Prostate gland (tissue), 2 donors: ENCODE data around the gene CD46. TPM values are rescaled to one million over a fixed set of nuclear protein-coding genes. Genes with fewer than 3 reads are reported as not detected.
A peak's percentile ranks its signal among the peaks of the same experiment; 100 is the strongest.

Experiments
- DNase-seq: peaks from one replicate; pipeline ENCODE4 v3.0.0-alpha.2; 2019; ENCODE audit warnings: low spot score
- H3K27ac ChIP-seq, 2 donors: fragments of 200-600 bp; sonication (generic); 2 replicates each; pipeline ENCODE4 v1.5.1; 2017 to 2019
- H3K27me3 ChIP-seq: fragments of 200-600 bp; sonication (generic); replicated peaks from 2 replicates; pipeline ENCODE4 v1.5.1; 2019; ENCODE audit not compliant: insufficient read depth
- H3K36me3 ChIP-seq, 2 donors: fragments of 200-600 bp; sonication (generic); 1 replicate in 1 of 2; 2 replicates in 1 of 2; pipeline versions ENCODE4 v1.5.1 to v1.8.1; 2017 to 2019
- H3K4me1 ChIP-seq: fragments of 200-600 bp; sonication (generic); replicated peaks from 2 replicates; pipeline ENCODE4 v1.5.1; 2019
- H3K4me3 ChIP-seq, 2 donors: fragments of 200-600 bp; sonication (generic); 2 replicates each; pipeline ENCODE4 v1.5.1; 2017 to 2019
- H3K9me3 ChIP-seq: fragments of 200-600 bp; sonication (generic); 2 replicates; pipeline ENCODE4 v1.5.1; 2017
- CTCF ChIP-seq, 4 experiments: fragments of 200-600 bp in 2 of 4; fragments of 450-650 bp in 2 of 4; sonication (generic) in 2 of 4; IDR thresholded peaks; 1 replicate in 3 of 4; 2 replicates in 1 of 4; pipeline ENCODE4 v1.5.1; 2016 to 2019; ENCODE audit warnings: antibody characterized with exemption in 4 of 4, mild to moderate bottlenecking in 2 of 4, moderate library complexity in 2 of 4
- POLR2A ChIP-seq: fragments of 450-650 bp; IDR thresholded peaks from one replicate; pipeline ENCODE4 v1.6.1; 2016; ENCODE audit warnings: antibody characterized with exemption, mild to moderate bottlenecking
- POLR2AphosphoS5 ChIP-seq: sonication (generic); formaldehyde crosslinking; IDR thresholded peaks from one replicate; pipeline ENCODE4 v1.6.1; 2017; ENCODE audit warnings: antibody characterized with exemption
- WGBS: methylation state at CpG from one replicate; pipeline ENCODE4 v1.1.5; 2018; 5-methylcytosine and 5-hydroxymethylcytosine counted together
- intact Hi-C: fragments of 100-400 bp; cut with DNase I; formaldehyde crosslinking; loops from one replicate; pipeline ENCODE4 v1.14.2; 2022
- total RNA-seq, 2 donors: library from RNA; depleted of rRNA; stranded (reverse); fragments of >200 nt; gene quantifications; one replicate each; pipeline ENCODE4 v1.1.0, GENCODE V29; 2016

Gene CD46
- total RNA-seq, 2 donors from 2014 or later = 173 to 327 TPM

- Histone ChIP-seq H3K4me3 (no peak overlapping the region), H3K36me3 (no peaks in the 10 kb centered on the region), H3K9me3 (no peaks in the 10 kb centered on the region), H3K4me1 (peaks cover 23% of the 10 kb centered on the region), H3K27ac (peak overlapping the region in 1 of 2 donors; percentile 7), H3K27me3 (no peaks in the 10 kb centered on the region)
- WGBS = 61% methylated on average over 15 of the region's 15 CpGs
- DNase-seq = no peak
- TF ChIP-seq CTCF (IDR thresholded peaks at IDR 0.05) (no peak), POLR2A (no peak), POLR2AphosphoS5 (no peak)
- intact Hi-C loops = no loop called here
Observed at GRCh38 chr1:207836591-207837347, 84.9 kb downstream of the CD46 start.

GRCh38 chr1:207837673-207838072, 85.8 kb downstream of the CD46 start:
- WGBS = 69% methylated on average over 4 of the region's 4 CpGs
- H3K27ac ChIP-seq = peak overlapping the region in 1 of 2 donors; percentile 68
- intact Hi-C loops = no loop called here
- no peak for DNase-seq
- H3K27me3 ChIP-seq = no peaks in the 10 kb centered on the region
- peaks cover 32% of the 10 kb centered on the region for H3K4me1 ChIP-seq
- H3K9me3 ChIP-seq = no peaks in the 10 kb centered on the region
- H3K4me3 ChIP-seq = no peak overlapping the region
- TF ChIP-seq CTCF (IDR thresholded peaks at IDR 0.05) (no peak), POLR2AphosphoS5 (no peak), POLR2A (no peak)
- no peaks in the 10 kb centered on the region for H3K36me3 ChIP-seq

DNA sequence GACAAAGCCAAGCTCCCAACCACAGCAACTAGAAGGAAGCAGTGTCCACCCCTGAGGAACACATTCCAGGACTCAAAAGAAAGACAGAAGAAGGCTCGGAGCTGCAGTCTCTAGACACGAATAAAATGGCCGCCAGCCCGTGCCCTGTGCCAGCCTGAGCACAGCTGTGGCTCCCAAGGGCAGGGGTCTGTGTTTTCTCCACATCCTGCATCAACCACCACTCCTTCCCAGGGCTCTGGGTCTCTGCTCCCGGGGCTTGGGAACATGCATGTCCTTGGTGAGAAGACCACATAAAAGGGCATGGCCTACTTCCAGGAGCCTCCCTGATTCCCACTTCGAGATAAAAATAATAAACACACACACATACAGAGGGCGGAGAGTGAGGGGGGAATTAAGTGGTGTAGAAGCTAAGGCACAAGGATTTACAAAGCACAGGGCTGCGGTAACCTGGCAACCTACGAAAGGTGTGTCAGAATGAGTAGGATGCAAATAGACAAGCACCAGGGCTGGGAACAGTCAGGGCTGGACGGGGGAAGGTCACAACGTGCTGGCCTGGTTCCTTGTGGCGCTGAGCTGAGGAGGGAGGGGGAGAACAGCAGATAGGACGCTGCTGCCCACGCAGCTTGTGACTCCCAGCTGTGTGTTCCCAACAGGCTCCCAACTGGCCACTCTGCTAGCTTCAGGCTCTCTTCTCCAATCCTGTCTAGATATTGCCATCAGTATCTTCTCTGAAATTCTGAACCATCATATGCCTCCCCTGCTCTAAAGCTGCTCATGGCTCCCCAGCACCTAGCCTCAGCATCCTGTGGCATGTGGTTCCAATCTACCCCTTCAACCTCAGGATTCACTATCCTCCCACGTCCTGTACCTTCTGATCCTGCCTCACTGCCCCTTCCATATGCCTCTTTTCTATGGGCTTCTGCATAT, 86.6 kb downstream of the CD46 start:
- H3K4me3 ChIP-seq = no peak overlapping the region
- intact Hi-C loops = no loop called here
- peak; percentile 65 for DNase-seq
- no peaks in the 10 kb centered on the region for H3K36me3 ChIP-seq
- H3K27me3 ChIP-seq = no peaks in the 10 kb centered on the region
- WGBS = 25% methylated on average over 15 of the region's 15 CpGs
- peak overlapping the region; percentile 56 to 68 for H3K27ac ChIP-seq
- peaks cover 33% of the 10 kb centered on the region for H3K4me1 ChIP-seq
- peak; percentile 45 for TF ChIP-seq POLR2A
- TF ChIP-seq POLR2AphosphoS5 = peak; percentile 55
- no peak for TF ChIP-seq CTCF (IDR thresholded peaks at IDR 0.05)
- no peaks in the 10 kb centered on the region for H3K9me3 ChIP-seq

- no peaks in the 10 kb centered on the region for H3K9me3 ChIP-seq
- TF ChIP-seq POLR2AphosphoS5 (no peak), CTCF (IDR thresholded peaks at IDR 0.05) (no peak), POLR2A (no peak)
- peak overlapping the region; percentile 56 to 68 for H3K27ac ChIP-seq
- H3K4me1 ChIP-seq = peaks cover 33% of the 10 kb centered on the region
- H3K4me3 ChIP-seq = no peak overlapping the region
- H3K36me3 ChIP-seq = no peaks in the 10 kb centered on the region
- no peak for DNase-seq
- H3K27me3 ChIP-seq = no peaks in the 10 kb centered on the region
- intact Hi-C loops = no loop called here
Observed at GRCh38 chr1:207839083-207839413, 87.2 kb downstream of the CD46 start.
